Muscle of leg (tissue), 11 donors: ENCODE results near the gene RANGAP1. TPM values are rescaled to one million over a fixed set of nuclear protein-coding genes. Genes with fewer than 3 reads are reported as not detected.

Experiments used
- DNase-seq: peaks from one replicate; pipeline ENCODE4 v3.0.0; 2013
- H3K27ac ChIP-seq: one replicate; pipeline ENCODE4 v1.5.1; 2013; ENCODE audit warnings: mild to moderate bottlenecking, low read length, control low read depth
- H3K27me3 ChIP-seq: one replicate; pipeline ENCODE4 v1.6.1; 2013; ENCODE audit warnings: low read length; ENCODE audit not compliant: control insufficient read depth, insufficient read depth
- H3K36me3 ChIP-seq: one replicate; pipeline ENCODE4 v1.6.1; 2013; ENCODE audit warnings: low read length; ENCODE audit not compliant: control insufficient read depth, insufficient read depth
- H3K4me1 ChIP-seq: one replicate; pipeline ENCODE4 v1.6.1; 2013; ENCODE audit warnings: low read length; ENCODE audit not compliant: control insufficient read depth, insufficient read depth
- H3K4me3 ChIP-seq: one replicate; pipeline ENCODE4 v1.5.1; 2013; ENCODE audit warnings: low read length, control low read depth
- H3K9me3 ChIP-seq: replicated peaks from 2 replicates; pipeline ENCODE4 v1.6.1; 2013; ENCODE audit warnings: low read depth, low read length; ENCODE audit not compliant: control insufficient read depth
- WGBS: methylation state at CpG from one replicate; pipeline ENCODE4 v1.1.5; 2013; ENCODE audit warnings: missing lambda C conversion rate; ENCODE audit not compliant: insufficient coverage; 5-methylcytosine and 5-hydroxymethylcytosine counted together
- polyA plus RNA-seq, 8 donors: library from polyadenylated mRNA; unstranded; fragments of 120-200 nt; gene quantifications; one replicate each; pipeline versions ENCODE4 v1.2.1 to v1.2.3, GENCODE V29; 2013; ENCODE audit warnings: inconsistent platforms in 1 of 8, low replicate concordance in 1 of 8; ENCODE audit not compliant: insufficient read length in 8 of 8, insufficient read depth in 1 of 8
- total RNA-seq: library from RNA; stranded (reverse); fragments of 120-200 nt; gene quantifications from one replicate; pipeline ENCODE4 v1.2.4, GENCODE V29; 2013

RANGAP1 gene
- total and polyA plus RNA-seq, 9 donors = 12.7 to 39.4 (median 31.2) TPM

DNA sequence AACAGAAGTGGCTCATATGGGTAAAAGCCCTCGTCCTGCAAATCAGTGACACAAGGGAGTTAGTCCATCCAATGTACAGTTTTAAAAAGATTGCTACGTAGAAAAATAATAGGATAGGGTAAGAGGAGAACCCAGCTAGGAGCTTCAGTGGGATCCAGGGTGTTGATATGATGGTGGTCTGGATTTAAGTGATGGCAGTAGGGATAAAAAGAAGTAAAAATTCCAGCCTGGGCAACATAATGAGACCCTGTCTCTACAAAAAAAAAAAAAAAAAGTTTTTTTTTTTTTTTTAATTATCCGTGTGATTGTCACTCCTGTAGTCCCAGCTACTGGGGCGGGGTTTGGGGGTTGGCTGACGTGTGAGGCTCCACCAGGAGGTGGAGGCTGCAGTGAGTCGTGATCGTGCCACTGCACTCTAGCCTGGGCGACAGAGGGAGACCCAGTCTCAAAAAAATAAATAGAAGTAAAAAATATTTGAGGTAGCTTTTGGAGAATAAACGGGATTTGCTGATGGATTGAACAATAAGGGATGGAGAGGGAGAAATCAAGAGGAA is 87.9 kb downstream of the RANGAP1 start:
- Histone ChIP-seq H3K9me3 (no peaks in the 10 kb centered on the region), H3K27me3 (peaks cover 17% of the 10 kb centered on the region), H3K36me3 (no peaks in the 10 kb centered on the region), H3K4me3 (peak overlapping the region; percentile 68), H3K4me1 (peaks cover 13% of the 10 kb centered on the region), H3K27ac (no peak overlapping the region)
- WGBS = 4% methylated on average over 8 of the region's 9 CpGs
- no peak for DNase-seq

DNA sequence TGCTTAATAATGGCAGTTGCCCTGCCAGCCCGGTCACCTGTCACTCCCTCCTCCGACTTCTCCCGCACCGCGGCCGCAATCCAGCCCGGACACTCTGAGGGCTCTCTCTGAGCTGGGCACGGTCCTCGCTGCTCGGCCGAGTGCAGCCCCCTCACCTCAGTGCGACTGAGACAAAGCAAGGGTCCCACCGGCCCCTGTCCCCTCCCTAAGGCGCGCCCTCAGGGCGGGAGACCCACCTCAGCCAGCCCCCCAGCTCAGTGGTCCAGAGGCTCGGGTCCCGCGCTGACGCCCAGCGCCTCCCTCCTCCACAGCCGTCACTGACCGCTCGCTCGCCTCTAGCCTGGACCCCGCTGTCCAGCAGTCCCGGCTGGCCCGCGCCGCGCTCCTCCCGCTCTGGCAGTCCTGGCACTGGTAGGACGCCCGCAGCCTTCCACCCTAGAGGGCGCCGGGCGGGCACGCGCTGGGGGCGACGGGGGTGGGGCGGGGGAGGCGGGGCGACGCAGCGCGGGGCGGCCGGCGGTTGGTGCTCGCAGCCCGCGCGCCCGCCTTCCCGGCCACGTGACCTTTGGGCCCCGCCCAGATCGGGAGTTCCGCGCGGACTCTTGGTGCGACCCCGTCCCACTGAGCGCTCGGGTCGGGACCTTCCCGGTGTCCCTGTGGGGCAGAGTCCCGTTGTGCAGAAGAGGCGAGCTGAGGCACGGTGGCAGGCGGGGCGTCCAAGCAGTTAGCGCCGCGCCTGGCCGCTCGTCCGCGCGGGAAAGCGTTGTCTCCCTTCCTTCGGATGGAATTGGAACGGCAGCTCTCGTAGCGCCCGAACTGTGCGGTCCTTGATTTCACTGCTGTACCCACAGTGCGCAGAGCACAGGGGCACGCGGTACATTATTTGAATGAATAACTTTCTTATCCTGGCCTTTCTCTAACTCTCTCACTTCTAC is 88.7 kb downstream of the RANGAP1 start:
- 0% methylated on average over 76 of the region's 91 CpGs for WGBS
- Histone ChIP-seq H3K27ac (no peak overlapping the region), H3K4me1 (peaks cover 13% of the 10 kb centered on the region), H3K36me3 (no peaks in the 10 kb centered on the region), H3K4me3 (peak overlapping the region; percentile 68), H3K9me3 (no peaks in the 10 kb centered on the region), H3K27me3 (peaks cover 17% of the 10 kb centered on the region)
- DNase-seq = peak; percentile 86

Other genes starting within 250 kb of the RANGAP1 start
- 34.8 TPM for gene EP300, start 193.6 kb downstream of the RANGAP1 start, total RNA-seq
- 10 to 100 TPM; 27.6 to 48.0 (median 33.8) TPM for gene EP300, start 193.6 kb downstream of the RANGAP1 start, polyA plus RNA-seq
- gene L3MBTL2, start 80.9 kb downstream of the RANGAP1 start, total RNA-seq = 13.0 TPM
- gene L3MBTL2, start 80.9 kb downstream of the RANGAP1 start, polyA plus RNA-seq = 10 to 100 TPM; 13.6 to 19.4 (median 15.5) TPM
- 4.7 TPM for gene CHADL, start 45.3 kb downstream of the RANGAP1 start, total RNA-seq
- gene CHADL, start 45.3 kb downstream of the RANGAP1 start, polyA plus RNA-seq = 1 to 10 TPM; 2.8 to 5.4 (median 4.5) TPM
- 25.6 TPM for gene ZC3H7B, start 15.3 kb upstream of the RANGAP1 start, total RNA-seq
- 10 to 100 TPM; 32.7 to 55.0 (median 42.6) TPM for gene ZC3H7B, start 15.3 kb upstream of the RANGAP1 start, polyA plus RNA-seq
- gene TEF, start 95.8 kb upstream of the RANGAP1 start, total RNA-seq = 11.8 TPM
- 10 to 100 TPM in 5 of 8 donors, 1 to 10 TPM in 3; 8.6 to 13.7 (median 10.3) TPM for gene TEF, start 95.8 kb upstream of the RANGAP1 start, polyA plus RNA-seq
- 23.1 TPM for gene TOB2, start 160.6 kb upstream of the RANGAP1 start, total RNA-seq
- 10 to 100 TPM; 33.8 to 45.5 (median 39.6) TPM for gene TOB2, start 160.6 kb upstream of the RANGAP1 start, polyA plus RNA-seq
- 43.0 TPM for gene PHF5A, start 182.5 kb upstream of the RANGAP1 start, total RNA-seq
- 10 to 100 TPM; 38.6 to 56.2 (median 43.3) TPM for gene PHF5A, start 182.5 kb upstream of the RANGAP1 start, polyA plus RNA-seq
- gene ACO2, start 182.9 kb upstream of the RANGAP1 start, total RNA-seq = 64.6 TPM
- 100 to 1,000 TPM in 6 of 8 donors, 10 to 100 TPM in 2; 81.8 to 117 (median 105) TPM for gene ACO2, start 182.9 kb upstream of the RANGAP1 start, polyA plus RNA-seq